HG02973 (cell line): Measurements from ENCODE around the gene ZPLD1.

ENCODE experiments used
- ATAC-seq: cut with Tn5 transposase; IDR thresholded peaks from one replicate; pipeline ENCODE4 v1.9.1; 2021; ENCODE audit warnings: moderate library complexity; ENCODE audit not compliant: unreplicated experiment

The ZPLD1 gene

DNA sequence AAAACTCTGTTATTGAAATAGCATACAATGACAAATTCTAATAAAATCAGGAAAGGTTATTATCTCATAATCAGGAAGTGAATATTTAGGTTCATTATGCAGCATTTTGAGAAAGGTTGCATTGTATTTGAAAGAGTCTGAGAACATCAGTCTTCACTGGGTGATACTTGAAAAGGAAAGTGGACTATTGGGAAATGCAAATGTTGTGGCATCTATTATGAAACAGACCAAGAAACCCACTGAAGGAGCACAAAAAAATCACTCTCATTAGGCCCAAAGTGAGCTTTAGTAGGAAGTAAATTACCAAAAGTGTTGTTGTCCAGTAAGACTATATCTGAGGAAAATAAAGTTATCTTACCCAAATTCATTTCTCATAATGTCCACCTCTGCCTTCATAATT lies 90.8 kb downstream of the ZPLD1 start:
- peak; percentile 80 for ATAC-seq

- no peak for ATAC-seq
These were observed 92.0 kb downstream of the ZPLD1 start for GRCh38 chr3:102526865-102527264.

- no peak for ATAC-seq
These were observed 93.9 kb downstream of the ZPLD1 start for GRCh38 chr3:102528727-102529126.
